NB4 (cell line): ENCODE results near the gene TBC1D1.

Source experiments
- TF ChIP-seq, protein P1 (sequence below): IDR thresholded peaks from one replicate; pipeline ENCODE4 v1.5.1; 2012; ENCODE audit warnings: low read depth, low read length
- TF ChIP-seq, protein P2 (sequence below): IDR thresholded peaks from 2 replicates; pipeline ENCODE4 v1.6.1; 2011; ENCODE audit warnings: low read depth, low read length

DNA sequence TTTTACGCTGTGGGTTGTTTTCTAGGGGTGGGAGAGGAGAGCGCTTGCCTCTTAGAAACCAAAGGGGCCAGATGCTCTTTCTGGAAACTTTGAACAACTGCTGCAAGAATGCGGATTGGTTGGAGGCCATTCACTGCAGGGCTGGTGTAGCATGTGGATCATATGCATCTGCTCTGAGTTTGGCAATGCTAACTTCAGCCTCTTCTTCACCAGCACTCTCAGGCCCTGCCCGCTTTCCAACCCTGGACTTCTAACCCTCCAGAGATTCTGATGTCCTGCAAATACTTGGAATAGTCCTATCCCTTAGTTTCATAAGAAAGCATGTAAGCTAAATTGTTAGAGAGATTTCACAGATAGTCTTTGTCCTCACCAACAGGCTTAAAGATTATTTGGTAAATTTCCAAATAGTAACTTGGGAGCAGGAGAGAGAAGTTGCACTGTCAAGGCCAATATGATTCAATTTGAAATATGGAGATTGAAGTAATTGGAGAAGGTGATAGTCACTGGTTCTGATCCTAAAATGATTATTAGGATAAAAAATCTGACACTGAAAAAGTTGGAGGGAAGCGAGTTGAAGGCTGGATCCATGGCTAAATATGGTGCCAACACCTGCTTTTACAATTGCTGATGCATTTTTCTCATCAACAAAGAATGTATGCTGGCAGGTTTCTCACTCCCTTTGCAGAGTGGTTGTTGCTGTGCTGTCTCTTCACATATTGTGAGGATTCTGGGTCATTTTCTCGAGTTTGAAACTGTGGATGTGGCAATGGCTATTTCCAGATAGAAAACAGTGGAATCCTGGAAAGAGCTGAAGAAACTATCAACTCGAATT is 279.7 kb downstream of the TBC1D1 start:
- TF ChIP-seq, protein P1, sequence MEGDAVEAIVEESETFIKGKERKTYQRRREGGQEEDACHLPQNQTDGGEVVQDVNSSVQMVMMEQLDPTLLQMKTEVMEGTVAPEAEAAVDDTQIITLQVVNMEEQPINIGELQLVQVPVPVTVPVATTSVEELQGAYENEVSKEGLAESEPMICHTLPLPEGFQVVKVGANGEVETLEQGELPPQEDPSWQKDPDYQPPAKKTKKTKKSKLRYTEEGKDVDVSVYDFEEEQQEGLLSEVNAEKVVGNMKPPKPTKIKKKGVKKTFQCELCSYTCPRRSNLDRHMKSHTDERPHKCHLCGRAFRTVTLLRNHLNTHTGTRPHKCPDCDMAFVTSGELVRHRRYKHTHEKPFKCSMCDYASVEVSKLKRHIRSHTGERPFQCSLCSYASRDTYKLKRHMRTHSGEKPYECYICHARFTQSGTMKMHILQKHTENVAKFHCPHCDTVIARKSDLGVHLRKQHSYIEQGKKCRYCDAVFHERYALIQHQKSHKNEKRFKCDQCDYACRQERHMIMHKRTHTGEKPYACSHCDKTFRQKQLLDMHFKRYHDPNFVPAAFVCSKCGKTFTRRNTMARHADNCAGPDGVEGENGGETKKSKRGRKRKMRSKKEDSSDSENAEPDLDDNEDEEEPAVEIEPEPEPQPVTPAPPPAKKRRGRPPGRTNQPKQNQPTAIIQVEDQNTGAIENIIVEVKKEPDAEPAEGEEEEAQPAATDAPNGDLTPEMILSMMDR, result no peak
- TF ChIP-seq, protein P2, sequence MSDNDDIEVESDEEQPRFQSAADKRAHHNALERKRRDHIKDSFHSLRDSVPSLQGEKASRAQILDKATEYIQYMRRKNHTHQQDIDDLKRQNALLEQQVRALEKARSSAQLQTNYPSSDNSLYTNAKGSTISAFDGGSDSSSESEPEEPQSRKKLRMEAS, result no peak
